MM.1S (cell line): Measurements from ENCODE around the gene DISC1.

Experiments used
- DNase-seq: peaks from one replicate; pipeline ENCODE4 v3.0.0-alpha.2; 2015
- H2AFZ ChIP-seq: fragments of 300-600 bp; sonication (generic); 2 replicates; pipeline ENCODE4 v1.6.0; 2016; ENCODE audit warnings: antibody characterized with exemption, low read length
- H3F3A ChIP-seq: fragments of 300-600 bp; sonication (generic); 2 replicates; pipeline ENCODE4 v1.6.1; 2016; ENCODE audit warnings: mild to moderate bottlenecking, antibody characterized with exemption, low read length, moderate library complexity, mixed read lengths; ENCODE audit not compliant: insufficient read depth
- H3K27ac ChIP-seq: fragments of 300-600 bp; sonication (generic); 2 replicates; pipeline ENCODE4 v1.5.1; 2016; ENCODE audit warnings: mild to moderate bottlenecking, low read length
- H3K27me3 ChIP-seq: fragments of 300-600 bp; sonication (generic); replicated peaks from 2 replicates; pipeline ENCODE4 v1.6.0; 2016; ENCODE audit warnings: low read length; ENCODE audit not compliant: insufficient read depth
- H3K36me3 ChIP-seq: fragments of 300-600 bp; sonication (generic); replicated peaks from 2 replicates; pipeline ENCODE4 v1.6.1; 2016; ENCODE audit warnings: mild to moderate bottlenecking, low read length, mixed read lengths; ENCODE audit not compliant: insufficient read depth
- H3K4me1 ChIP-seq: fragments of 300-600 bp; sonication (generic); 2 replicates; pipeline ENCODE4 v1.6.1; 2016; ENCODE audit warnings: low read length, mixed read lengths
- H3K4me2 ChIP-seq: fragments of 300-600 bp; sonication (generic); 2 replicates; pipeline ENCODE4 v1.6.0; 2016; ENCODE audit warnings: low read depth, low read length
- H3K4me3 ChIP-seq: fragments of 300-600 bp; sonication (generic); 2 replicates; pipeline ENCODE4 v1.5.1; 2016; ENCODE audit warnings: low read length, mixed read lengths
- H3K79me2 ChIP-seq: fragments of 300-600 bp; sonication (generic); 2 replicates; pipeline ENCODE4 v1.6.1; 2016; ENCODE audit warnings: mixed run types, low read length, mixed read lengths
- H3K9ac ChIP-seq: fragments of 300-600 bp; sonication (generic); 2 replicates; pipeline ENCODE4 v1.6.1; 2016; ENCODE audit warnings: low read length, mixed read lengths
- H3K9me2 ChIP-seq: fragments of 300-600 bp; sonication (generic); replicated peaks from 2 replicates; pipeline ENCODE4 v1.6.1; 2016; ENCODE audit warnings: mild to moderate bottlenecking, low read length, mixed read lengths; ENCODE audit not compliant: insufficient read depth
- H3K9me3 ChIP-seq: fragments of 300-600 bp; sonication (generic); replicated peaks from 2 replicates; pipeline ENCODE4 v1.6.1; 2016; ENCODE audit warnings: mild to moderate bottlenecking, low read length, mixed read lengths; ENCODE audit not compliant: insufficient read depth
- H4K20me1 ChIP-seq: fragments of 300-600 bp; sonication (generic); 2 replicates; pipeline ENCODE4 v1.6.1; 2016; ENCODE audit warnings: mild to moderate bottlenecking, low read length, moderate library complexity, mixed read lengths; ENCODE audit not compliant: insufficient read depth
- CTCF ChIP-seq: fragments of 300-600 bp; sonication (generic); IDR thresholded peaks from 2 replicates; pipeline ENCODE4 v1.5.1; 2016; ENCODE audit warnings: antibody characterized with exemption, low read length, mixed read lengths
- EZH2 ChIP-seq: fragments of 300-600 bp; sonication (generic); optimal IDR thresholded peaks from 2 replicates; pipeline ENCODE3; 2017; ENCODE audit warnings: low read depth, mild to moderate bottlenecking, antibody characterized with exemption, low read length, mixed read lengths
- EZH2phosphoT487 ChIP-seq: fragments of 300-600 bp; sonication (generic); IDR thresholded peaks from 2 replicates; pipeline ENCODE4 v1.6.1; 2018; ENCODE audit warnings: antibody characterized with exemption, low read length

DISC1 gene

DNA sequence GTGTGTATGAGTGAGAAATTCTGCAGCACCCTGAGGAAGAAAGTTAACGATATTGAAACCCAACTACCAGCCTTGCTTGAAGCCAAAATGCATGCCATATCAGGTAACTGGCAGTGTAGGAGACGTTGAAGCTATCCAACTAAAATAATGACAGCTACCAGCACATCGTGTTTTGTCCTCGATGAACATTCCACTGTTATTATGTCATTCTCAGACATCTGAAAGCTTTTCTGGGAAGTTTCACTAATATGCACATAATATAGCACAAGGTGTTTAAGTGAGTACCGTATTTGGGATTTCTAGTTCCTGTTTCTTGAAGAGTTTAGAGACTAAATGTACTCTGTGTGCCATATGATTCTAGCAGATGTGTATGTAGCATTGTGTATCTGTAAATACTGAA, 173.5 kb downstream of the DISC1 start:
- no peak for TF ChIP-seq EZH2phosphoT487
- no peak for TF ChIP-seq EZH2
- Histone ChIP-seq H3K36me3 (no peaks in the 10 kb centered on the region), H3K4me2 (no peak overlapping the region)

DNA sequence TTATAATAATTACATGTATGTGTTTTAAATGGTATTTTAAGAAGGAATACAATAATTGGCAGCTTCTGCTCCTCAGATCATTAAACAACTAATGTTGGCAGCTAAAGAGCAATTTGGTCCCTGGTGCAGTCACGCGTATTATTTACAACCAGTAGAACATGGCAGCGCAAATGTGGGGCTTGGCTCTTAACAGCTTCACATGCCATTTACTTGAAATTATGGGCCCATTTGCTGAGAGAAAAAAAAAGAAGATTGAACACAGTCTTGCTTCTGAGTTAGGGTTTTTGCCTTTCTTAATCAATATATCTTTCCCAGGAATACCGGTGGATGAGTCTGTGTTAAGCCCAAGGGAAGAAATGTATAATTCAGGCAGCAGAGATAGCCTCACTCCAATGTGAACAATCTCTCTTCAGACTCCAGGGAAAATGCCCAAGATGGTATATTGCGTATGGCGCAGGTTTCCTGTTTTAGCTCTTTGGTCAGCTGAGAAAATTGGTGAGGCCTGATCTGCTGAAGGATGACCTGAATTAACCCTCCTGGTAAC, 174.5 kb downstream of the DISC1 start:
- Histone ChIP-seq H2AFZ (no peak overlapping the region), H3K9me3 (no peaks in the 10 kb centered on the region), H3F3A (0 out of 2 replicates have a peak, but pooled peaks cover 3% of the 10 kb centered on the region), H3K27ac (no peak overlapping the region), H3K79me2 (no peaks in the 10 kb centered on the region), H4K20me1 (no peaks in the 10 kb centered on the region), H3K4me3 (no peak overlapping the region), H3K4me1 (no peaks in the 10 kb centered on the region), H3K27me3 (no peaks in the 10 kb centered on the region), H3K9me2 (no peaks in the 10 kb centered on the region), H3K36me3 (no peaks in the 10 kb centered on the region), H3K4me2 (no peak overlapping the region), H3K9ac (no peak overlapping the region)
- no peak for DNase-seq
- no peak for TF ChIP-seq EZH2phosphoT487
- no peak for TF ChIP-seq CTCF

More for the DNA sequence above, 173.5 kb downstream of the DISC1 start:
- Histone ChIP-seq H3K27ac (no peak overlapping the region), H2AFZ (no peak overlapping the region), H4K20me1 (no peaks in the 10 kb centered on the region), H3K27me3 (no peaks in the 10 kb centered on the region), H3K79me2 (no peaks in the 10 kb centered on the region), H3K9ac (no peak overlapping the region), H3K9me3 (no peaks in the 10 kb centered on the region), H3K4me1 (no peaks in the 10 kb centered on the region), H3K4me3 (no peak overlapping the region), H3K9me2 (no peaks in the 10 kb centered on the region), H3F3A (0 out of 2 replicates have a peak, but pooled peaks cover 3% of the 10 kb centered on the region)
- DNase-seq: no peak

DNA sequence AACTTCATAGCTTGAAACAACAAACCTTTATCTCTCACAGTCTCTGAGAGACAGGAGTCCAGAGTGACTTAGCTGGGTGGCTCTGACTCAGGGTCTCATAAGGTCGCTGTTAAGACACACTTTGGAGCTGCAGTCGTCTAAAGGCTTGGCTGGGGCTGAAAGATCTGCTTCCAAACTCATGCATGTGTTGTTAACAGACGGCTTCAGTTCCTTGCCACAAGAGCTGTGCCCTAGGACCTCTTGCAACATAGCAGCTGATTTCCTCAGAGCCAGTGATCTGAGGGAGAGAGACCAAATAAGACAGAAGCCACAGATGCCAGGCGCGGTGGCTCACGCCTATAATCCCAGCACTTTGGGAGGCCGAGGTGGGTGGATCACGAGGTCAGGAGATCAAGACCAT, 176.8 kb downstream of the DISC1 start:
- no peaks in the 10 kb centered on the region for H3K36me3 ChIP-seq
- no peak for DNase-seq
- H3K4me1 ChIP-seq: no peaks in the 10 kb centered on the region
- H3F3A ChIP-seq: 0 out of 2 replicates have a peak, but pooled peaks cover 3% of the 10 kb centered on the region
- H3K27ac ChIP-seq: no peak overlapping the region
- no peak for TF ChIP-seq EZH2
- H3K4me3 ChIP-seq: no peak overlapping the region
- no peaks in the 10 kb centered on the region for H3K27me3 ChIP-seq
- H4K20me1 ChIP-seq: no peaks in the 10 kb centered on the region
- H2AFZ ChIP-seq: no peak overlapping the region
- no peak overlapping the region for H3K4me2 ChIP-seq
- H3K79me2 ChIP-seq: no peaks in the 10 kb centered on the region
- no peaks in the 10 kb centered on the region for H3K9me3 ChIP-seq
- no peak overlapping the region for H3K9ac ChIP-seq
- H3K9me2 ChIP-seq: no peaks in the 10 kb centered on the region

GRCh38 chr1:231806623-231807495, 180.3 kb downstream of the DISC1 start:
- Histone ChIP-seq H3K9me2 (no peaks in the 10 kb centered on the region), H3F3A (no peaks in the 10 kb centered on the region), H2AFZ (no peak overlapping the region), H3K36me3 (no peaks in the 10 kb centered on the region), H3K27ac (no peak overlapping the region), H3K9ac (no peak overlapping the region), H3K4me2 (no peak overlapping the region), H4K20me1 (no peaks in the 10 kb centered on the region), H3K4me1 (no peaks in the 10 kb centered on the region), H3K4me3 (no peak overlapping the region), H3K27me3 (no peaks in the 10 kb centered on the region), H3K9me3 (no peaks in the 10 kb centered on the region), H3K79me2 (no peaks in the 10 kb centered on the region)
- DNase-seq: peak; percentile 77
- no peak for TF ChIP-seq EZH2phosphoT487
- TF ChIP-seq CTCF: peak; percentile 87
